Measurements from ENCODE around the gene RANBP1. TPM values are rescaled to one million over a fixed set of nuclear protein-coding genes. Genes with fewer than 3 reads are reported as not detected.

RANBP1 gene
- total RNA-seq, 1 donor from 2014 or later = 79.5 TPM

DNA sequence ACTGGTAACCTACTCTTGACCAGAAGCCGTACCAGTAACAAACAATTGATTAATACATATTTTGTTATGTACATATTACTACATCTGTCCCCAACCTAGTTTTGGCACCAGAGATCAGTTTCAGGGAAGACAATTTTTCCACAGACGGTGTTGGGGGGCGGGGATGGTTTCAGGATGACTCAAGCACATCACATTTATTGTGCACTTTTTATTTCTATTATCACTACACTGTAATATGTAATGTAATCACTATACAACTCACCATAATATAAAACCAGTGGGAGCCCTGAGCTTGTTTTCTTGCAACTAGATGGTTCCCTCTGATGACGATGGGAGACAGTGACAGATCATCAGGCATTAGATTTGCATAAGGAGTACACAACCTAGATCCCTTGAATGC is 20.4 kb upstream of the RANBP1 start:
- peaks cover 2% of the 10 kb centered on the region for H3K4me1 Mint-ChIP-seq (ENCODE audit: low read depth)
- no peaks in the 10 kb centered on the region for H3K27me3 Mint-ChIP-seq (ENCODE audit: low read depth)
- TF ChIP-seq, protein P1, sequence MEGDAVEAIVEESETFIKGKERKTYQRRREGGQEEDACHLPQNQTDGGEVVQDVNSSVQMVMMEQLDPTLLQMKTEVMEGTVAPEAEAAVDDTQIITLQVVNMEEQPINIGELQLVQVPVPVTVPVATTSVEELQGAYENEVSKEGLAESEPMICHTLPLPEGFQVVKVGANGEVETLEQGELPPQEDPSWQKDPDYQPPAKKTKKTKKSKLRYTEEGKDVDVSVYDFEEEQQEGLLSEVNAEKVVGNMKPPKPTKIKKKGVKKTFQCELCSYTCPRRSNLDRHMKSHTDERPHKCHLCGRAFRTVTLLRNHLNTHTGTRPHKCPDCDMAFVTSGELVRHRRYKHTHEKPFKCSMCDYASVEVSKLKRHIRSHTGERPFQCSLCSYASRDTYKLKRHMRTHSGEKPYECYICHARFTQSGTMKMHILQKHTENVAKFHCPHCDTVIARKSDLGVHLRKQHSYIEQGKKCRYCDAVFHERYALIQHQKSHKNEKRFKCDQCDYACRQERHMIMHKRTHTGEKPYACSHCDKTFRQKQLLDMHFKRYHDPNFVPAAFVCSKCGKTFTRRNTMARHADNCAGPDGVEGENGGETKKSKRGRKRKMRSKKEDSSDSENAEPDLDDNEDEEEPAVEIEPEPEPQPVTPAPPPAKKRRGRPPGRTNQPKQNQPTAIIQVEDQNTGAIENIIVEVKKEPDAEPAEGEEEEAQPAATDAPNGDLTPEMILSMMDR (IDR thresholded peaks at IDR 0.05) = no peak
- peaks cover 13% of the 10 kb centered on the region for H3K9me3 Mint-ChIP-seq (ENCODE audit: low read depth)
- peaks cover 64% of the 10 kb centered on the region for H3K36me3 Mint-ChIP-seq (ENCODE audit: low read depth)
- no peak overlapping the region for H3K4me3 Mint-ChIP-seq (ENCODE audit: unreplicated experiment)
- H3K27ac Mint-ChIP-seq (ENCODE audit: unreplicated experiment) = no peak overlapping the region
- DNase-seq (ENCODE audit: low spot score) = no peak

DNA sequence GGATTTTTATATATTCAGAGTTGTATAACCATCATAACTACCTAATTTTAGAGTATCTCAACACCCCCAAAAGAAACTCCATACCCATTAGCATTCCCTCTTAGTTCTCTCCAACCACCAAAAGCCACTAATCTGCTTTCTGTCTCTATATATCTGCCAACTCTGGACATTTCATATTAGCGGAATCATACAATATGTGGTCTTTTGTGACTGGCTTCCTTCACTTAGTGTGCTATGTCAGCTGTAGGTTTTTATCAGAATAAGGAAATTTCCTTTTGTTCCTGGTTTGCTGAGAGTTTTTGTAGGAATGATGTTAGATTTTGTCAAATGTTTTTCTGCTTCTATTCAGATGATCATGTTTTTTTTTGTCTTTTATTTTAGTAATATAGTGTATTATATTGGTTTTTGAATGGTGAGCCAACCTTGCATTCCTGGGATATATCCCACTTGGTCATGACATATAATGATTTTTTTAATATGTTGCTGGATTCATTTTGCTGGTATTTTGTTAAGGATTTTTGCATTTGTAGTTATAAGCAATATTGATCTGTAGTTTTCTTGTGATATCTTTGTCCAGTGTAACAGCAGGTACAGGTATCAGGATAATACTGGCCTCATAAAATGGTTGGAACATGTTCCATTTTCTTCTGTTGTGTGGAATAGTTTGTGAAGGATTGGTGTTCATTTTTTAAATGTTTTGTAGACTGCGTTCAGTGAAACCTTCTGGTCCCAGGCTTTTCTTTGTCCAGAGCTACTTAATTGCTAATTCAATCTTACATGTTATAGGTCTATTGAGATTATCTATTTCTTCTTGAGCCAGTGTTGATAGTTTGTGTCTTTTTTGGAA is 19.1 kb upstream of the RANBP1 start:
- TF ChIP-seq, protein P1 (IDR thresholded peaks at IDR 0.05) = no peak
- Mint-ChIP-seq H3K4me3 (ENCODE audit: unreplicated experiment) (no peak overlapping the region), H3K27ac (ENCODE audit: unreplicated experiment) (no peak overlapping the region), H3K36me3 (ENCODE audit: low read depth) (peaks cover 53% of the 10 kb centered on the region), H3K9me3 (ENCODE audit: low read depth) (peaks cover 13% of the 10 kb centered on the region), H3K4me1 (ENCODE audit: low read depth) (no peaks in the 10 kb centered on the region), H3K27me3 (ENCODE audit: low read depth) (no peaks in the 10 kb centered on the region)
- DNase-seq (ENCODE audit: low spot score) = no peak

DNA sequence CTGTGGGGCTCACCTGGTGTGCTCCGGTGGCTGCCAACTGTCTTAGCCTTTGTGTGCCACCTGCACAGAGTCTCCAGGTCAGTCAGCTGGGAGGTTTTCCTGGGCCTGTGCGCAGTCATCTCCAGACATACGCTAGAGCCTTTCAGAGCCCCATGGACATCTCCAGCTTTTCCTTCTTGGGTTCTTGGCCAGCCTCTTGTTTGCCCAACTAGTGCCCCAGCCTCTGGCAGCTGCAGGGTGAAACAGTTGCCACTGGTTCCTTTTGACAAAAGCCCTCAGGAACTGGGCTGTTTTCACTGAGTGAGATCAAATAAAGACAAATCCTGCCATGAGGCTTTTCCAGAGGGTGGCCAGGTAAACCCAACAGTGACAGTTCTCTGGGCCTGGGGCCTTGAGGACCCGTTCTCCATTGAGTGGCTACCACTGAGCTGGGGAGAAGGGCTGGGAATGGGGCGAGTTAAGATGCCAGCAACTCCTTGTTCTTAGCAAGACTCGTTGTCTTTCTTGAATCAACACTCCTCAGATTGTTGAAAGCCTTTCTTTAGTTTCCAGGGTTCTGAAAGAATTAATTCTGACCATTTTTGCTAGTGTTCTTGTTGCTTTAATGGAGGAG is 16.7 kb upstream of the RANBP1 start:
- H3K9me3 Mint-ChIP-seq (ENCODE audit: low read depth) = peaks cover 13% of the 10 kb centered on the region
- H3K36me3 Mint-ChIP-seq (ENCODE audit: low read depth) = peaks cover 43% of the 10 kb centered on the region
- H3K27me3 Mint-ChIP-seq (ENCODE audit: low read depth) = no peaks in the 10 kb centered on the region

DNA sequence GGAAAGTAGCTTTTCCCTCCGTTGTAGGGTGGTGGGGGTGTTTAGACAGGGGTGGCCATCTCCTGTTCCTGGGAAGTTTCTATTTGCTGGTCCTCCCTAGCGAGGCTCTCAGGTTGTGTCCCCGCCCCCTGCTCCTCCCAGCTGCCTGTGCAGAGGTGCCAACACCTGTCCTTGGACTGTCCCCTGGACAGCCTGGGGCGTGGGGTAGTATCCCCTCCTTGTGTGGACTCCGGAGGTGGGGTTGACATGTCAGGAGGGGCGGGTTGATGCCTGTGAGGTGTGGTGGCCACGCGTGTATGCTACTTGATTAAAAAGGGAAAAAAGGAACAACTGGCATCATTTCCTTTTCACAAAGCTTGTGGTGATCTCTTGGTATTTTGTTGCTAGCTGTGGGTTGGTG is 14.3 kb upstream of the RANBP1 start:
- H3K4me3 Mint-ChIP-seq (ENCODE audit: unreplicated experiment) = no peak overlapping the region
- peaks cover 28% of the 10 kb centered on the region for H3K36me3 Mint-ChIP-seq (ENCODE audit: low read depth)
- no peaks in the 10 kb centered on the region for H3K27me3 Mint-ChIP-seq (ENCODE audit: low read depth)
- no peaks in the 10 kb centered on the region for H3K4me1 Mint-ChIP-seq (ENCODE audit: low read depth)
- H3K9me3 Mint-ChIP-seq (ENCODE audit: low read depth) = peaks cover 6% of the 10 kb centered on the region
- H3K27ac Mint-ChIP-seq (ENCODE audit: unreplicated experiment) = no peak overlapping the region
- DNase-seq (ENCODE audit: low spot score) = peak; percentile 74
- TF ChIP-seq, protein P1 (IDR thresholded peaks at IDR 0.05) = no peak

More for the DNA sequence above, 16.7 kb upstream of the RANBP1 start:
- TF ChIP-seq, protein P1 (IDR thresholded peaks at IDR 0.05) = no peak
- DNase-seq (ENCODE audit: low spot score) = no peak
- Mint-ChIP-seq H3K4me3 (ENCODE audit: unreplicated experiment) (no peak overlapping the region), H3K27ac (ENCODE audit: unreplicated experiment) (no peak overlapping the region), H3K4me1 (ENCODE audit: low read depth) (no peaks in the 10 kb centered on the region)

DNA sequence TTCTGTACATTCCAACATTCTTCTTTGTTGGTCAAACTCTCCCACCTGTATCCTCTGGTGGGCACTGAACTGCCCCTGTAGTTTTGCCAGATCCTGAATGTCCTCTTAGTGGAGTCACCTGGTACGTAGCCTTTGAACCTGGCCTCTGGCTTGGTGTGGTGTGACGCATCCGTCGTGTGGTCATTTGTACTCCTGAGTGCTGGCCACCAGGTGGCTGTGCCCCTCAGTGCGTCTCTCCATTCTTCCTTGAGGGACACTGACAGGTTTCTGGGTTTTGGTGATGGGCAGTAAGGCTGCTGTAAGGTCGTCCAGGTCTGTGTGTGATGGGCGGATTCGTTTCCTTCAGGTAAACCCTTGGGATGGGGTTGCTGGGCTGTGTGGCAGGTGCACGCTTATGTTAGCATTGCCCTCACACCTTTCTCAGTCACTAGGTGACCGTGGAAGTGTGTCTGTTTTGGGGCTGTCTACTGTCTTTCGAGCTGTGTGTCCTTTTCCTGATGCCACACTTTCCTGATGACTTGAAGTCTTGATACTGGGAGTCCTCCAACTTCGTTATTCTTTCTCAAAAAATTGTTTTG is 13.6 kb upstream of the RANBP1 start:
- TF ChIP-seq, protein P1 (IDR thresholded peaks at IDR 0.05) = no peak
- peak overlapping the region; percentile 24 for H3K27ac Mint-ChIP-seq (ENCODE audit: unreplicated experiment)
- no peaks in the 10 kb centered on the region for H3K4me1 Mint-ChIP-seq (ENCODE audit: low read depth)
- DNase-seq (ENCODE audit: low spot score) = no peak
- H3K4me3 Mint-ChIP-seq (ENCODE audit: unreplicated experiment) = no peak overlapping the region
- H3K9me3 Mint-ChIP-seq (ENCODE audit: low read depth) = peaks cover under 1% of the 10 kb centered on the region
- H3K27me3 Mint-ChIP-seq (ENCODE audit: low read depth) = no peaks in the 10 kb centered on the region
- peaks cover 23% of the 10 kb centered on the region for H3K36me3 Mint-ChIP-seq (ENCODE audit: low read depth)
